ENCODE results near the gene ASTN2.

Gene ASTN2

DNA sequence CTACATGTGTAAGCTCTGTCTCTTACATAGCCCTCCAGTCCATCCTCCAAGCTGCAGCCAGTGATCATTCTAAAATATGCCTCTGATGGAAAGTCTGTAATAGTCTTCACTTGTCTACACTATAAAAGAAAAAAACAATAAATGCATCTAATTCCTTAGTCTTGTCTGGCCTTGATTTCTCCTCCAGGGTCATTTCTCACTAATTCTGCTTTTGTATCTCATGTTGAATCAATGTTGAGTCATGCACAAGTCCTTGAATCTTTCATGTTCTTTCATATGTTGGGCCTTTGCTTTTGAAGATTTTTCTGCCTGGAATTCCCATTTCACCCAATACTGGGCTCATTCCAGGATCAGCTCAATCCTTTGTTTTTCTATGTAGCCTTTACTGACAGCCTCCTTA is 848.9 kb downstream of the ASTN2 start:
- TF ChIP-seq, protein P1, sequence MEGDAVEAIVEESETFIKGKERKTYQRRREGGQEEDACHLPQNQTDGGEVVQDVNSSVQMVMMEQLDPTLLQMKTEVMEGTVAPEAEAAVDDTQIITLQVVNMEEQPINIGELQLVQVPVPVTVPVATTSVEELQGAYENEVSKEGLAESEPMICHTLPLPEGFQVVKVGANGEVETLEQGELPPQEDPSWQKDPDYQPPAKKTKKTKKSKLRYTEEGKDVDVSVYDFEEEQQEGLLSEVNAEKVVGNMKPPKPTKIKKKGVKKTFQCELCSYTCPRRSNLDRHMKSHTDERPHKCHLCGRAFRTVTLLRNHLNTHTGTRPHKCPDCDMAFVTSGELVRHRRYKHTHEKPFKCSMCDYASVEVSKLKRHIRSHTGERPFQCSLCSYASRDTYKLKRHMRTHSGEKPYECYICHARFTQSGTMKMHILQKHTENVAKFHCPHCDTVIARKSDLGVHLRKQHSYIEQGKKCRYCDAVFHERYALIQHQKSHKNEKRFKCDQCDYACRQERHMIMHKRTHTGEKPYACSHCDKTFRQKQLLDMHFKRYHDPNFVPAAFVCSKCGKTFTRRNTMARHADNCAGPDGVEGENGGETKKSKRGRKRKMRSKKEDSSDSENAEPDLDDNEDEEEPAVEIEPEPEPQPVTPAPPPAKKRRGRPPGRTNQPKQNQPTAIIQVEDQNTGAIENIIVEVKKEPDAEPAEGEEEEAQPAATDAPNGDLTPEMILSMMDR (IDR thresholded peaks at IDR 0.05; ENCODE audit: low read depth, low read length, missing control alignments): no peak
- no peak for DNase-seq (ENCODE audit: low read depth)
- no peak overlapping the region for H3K4me3 ChIP-seq (ENCODE audit: low read depth, low read length)

DNA sequence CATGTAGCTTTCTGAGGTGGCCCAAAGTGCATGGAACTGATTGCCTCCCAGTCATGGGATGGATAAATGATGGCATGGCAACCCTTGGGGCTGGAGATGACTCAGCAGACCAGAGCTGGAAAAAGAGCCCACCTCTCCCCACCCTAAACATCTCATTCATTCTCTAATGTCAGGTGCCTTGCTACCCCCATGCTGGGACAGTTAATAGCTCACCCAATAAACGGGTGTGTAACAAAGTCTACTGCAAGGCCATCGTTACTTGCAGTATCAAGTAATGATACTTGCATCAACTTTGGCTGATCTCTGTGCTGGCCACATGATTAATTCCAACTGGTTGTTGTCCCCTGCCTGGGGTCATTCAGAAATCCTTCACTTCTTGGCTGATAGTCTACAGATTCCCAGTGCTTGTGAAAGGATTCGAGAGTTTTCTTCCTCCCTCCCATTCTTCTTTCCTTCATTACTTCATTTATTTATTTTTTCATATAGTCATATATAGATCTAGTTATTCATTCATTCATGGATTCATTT is 850.5 kb downstream of the ASTN2 start:
- DNase-seq (ENCODE audit: low read depth): no peak
- H3K4me3 ChIP-seq (ENCODE audit: low read depth, low read length): no peak overlapping the region
- TF ChIP-seq, protein P1 (IDR thresholded peaks at IDR 0.05; ENCODE audit: low read depth, low read length, missing control alignments): no peak

DNA sequence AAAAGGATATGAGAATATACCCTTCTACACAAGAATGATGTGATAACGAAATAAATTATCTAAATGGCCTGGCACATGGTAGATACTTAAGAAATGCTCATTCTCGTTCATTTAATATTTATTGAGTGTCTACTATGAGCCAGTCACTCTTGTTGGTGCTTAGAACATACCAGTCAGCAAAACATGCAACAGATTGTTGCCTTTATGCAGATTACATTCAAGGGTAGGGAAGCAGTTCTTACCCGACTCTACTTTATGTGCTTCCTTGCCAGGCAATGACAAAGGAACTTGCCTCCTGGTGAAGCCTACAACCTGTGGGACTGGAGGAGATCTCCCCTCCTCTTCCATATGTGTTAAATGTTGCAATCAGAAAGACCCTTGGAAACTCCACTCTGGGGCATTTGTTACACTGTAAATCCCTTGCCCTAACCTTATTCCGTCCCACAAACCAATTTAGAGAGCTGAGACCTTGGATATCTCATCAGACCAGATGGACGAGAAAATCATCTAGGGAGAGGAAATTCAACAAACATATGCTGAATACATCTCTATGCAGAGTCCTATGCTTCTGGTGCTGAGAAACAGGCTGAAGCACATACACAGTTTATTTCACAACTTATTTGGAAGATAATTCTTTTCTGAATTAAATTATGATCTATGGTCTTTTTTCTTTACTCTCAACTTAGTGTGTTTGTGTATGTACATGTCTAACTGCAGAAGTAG is 855.9 kb downstream of the ASTN2 start:
- DNase-seq (ENCODE audit: low read depth): no peak
- TF ChIP-seq, protein P1 (IDR thresholded peaks at IDR 0.05; ENCODE audit: low read depth, low read length, missing control alignments): no peak
- H3K4me3 ChIP-seq (ENCODE audit: low read depth, low read length): no peak overlapping the region

GRCh38 chr9:116558035-116558434 is 856.8 kb downstream of the ASTN2 start:
- no peak for DNase-seq (ENCODE audit: low read depth)

GRCh38 chr9:116555556-116556155 is 859.2 kb downstream of the ASTN2 start:
- TF ChIP-seq, protein P1 (IDR thresholded peaks at IDR 0.05; ENCODE audit: low read depth, low read length, missing control alignments): no peak
- DNase-seq (ENCODE audit: low read depth): no peak
- H3K4me3 ChIP-seq (ENCODE audit: low read depth, low read length): no peak overlapping the region

More at GRCh38 chr9:116558035-116558434, 856.8 kb downstream of the ASTN2 start:
- TF ChIP-seq, protein P1 (IDR thresholded peaks at IDR 0.05; ENCODE audit: low read depth, low read length, missing control alignments): no peak
- no peak overlapping the region for H3K4me3 ChIP-seq (ENCODE audit: low read depth, low read length)

GRCh38 chr9:116555119-116555518 is 859.7 kb downstream of the ASTN2 start:
- no peak for DNase-seq (ENCODE audit: low read depth)
- TF ChIP-seq, protein P1 (IDR thresholded peaks at IDR 0.05; ENCODE audit: low read depth, low read length, missing control alignments): no peak
- H3K4me3 ChIP-seq (ENCODE audit: low read depth, low read length): no peak overlapping the region

Data from GM12864 (cell line).